ENCODE results near the gene DHDDS.

The DHDDS gene

DNA sequence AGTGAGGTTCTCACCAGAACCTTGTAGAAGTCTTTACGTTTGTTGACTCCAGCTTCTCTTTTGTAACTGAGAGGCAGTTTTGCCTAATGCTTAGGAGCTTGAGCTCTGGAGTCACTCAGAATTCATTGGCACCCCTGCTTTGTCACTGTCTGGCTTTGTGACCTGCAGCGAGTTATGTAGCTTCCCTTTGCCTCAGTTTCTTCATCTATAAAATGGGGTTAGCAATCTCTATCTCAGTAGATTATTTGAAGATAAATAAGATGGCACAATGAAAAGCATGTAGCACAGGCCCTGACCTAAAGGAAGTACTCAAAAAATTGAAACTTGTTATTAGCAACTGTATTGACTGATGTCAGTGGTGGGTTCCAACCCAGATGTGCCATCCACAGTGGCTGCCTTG is 8.1 kb downstream of the DHDDS start:
- no peaks in the 10 kb centered on the region for H3K4me1 ChIP-seq (ENCODE audit: control insufficient read depth, insufficient read depth, low read length)
- no peak overlapping the region for H3K27ac ChIP-seq (ENCODE audit: extremely low read depth, low read depth, low read length)
- ChIA-PET CTCF (interaction anchor here (2.9 kb wide), 1 partner anchor 23 kb away, joined by 17 read pairs; no protein-coding TSS in a partner anchor), POLR2A (no interaction called here)
- H3K36me3 ChIP-seq (ENCODE audit: control insufficient read depth in 2 of 2, insufficient read depth in 1 of 2, low read length in 2 of 2) = peaks cover 45 to 95% of the 10 kb centered on the region in 2 experiments
- H3K9me3 ChIP-seq (ENCODE audit: control insufficient read depth, insufficient read depth, low read depth, low read length) = no peaks in the 10 kb centered on the region
- TF ChIP-seq ZNF133 (tag by site-specific recombination; IDR thresholded peaks at IDR 0.05) (no peak), GLI2 (tag by site-specific recombination; IDR thresholded peaks at IDR 0.05; ENCODE audit: borderline replicate concordance, low read depth) (no peak), ZSCAN16 (tag by site-specific recombination; IDR thresholded peaks at IDR 0.05) (no peak), KLF7 (tag by site-specific recombination; IDR thresholded peaks at IDR 0.05; ENCODE audit: borderline replicate concordance) (no peak), BCL11B (tag by site-specific recombination; IDR thresholded peaks at IDR 0.05; ENCODE audit: low read depth) (no peak), ZNF366 (tag by site-specific recombination; conservative IDR thresholded peaks at IDR 0.05) (no peak), ATF2 (tag by site-specific recombination; IDR thresholded peaks at IDR 0.05; ENCODE audit: low read depth) (no peak), ZNF2 (tag by site-specific recombination; IDR thresholded peaks at IDR 0.05) (no peak), HOXA7 (CRISPR knock-in tag; IDR thresholded peaks at IDR 0.05; ENCODE audit: borderline replicate concordance) (no peak), ZBTB7A (tag by site-specific recombination; IDR thresholded peaks at IDR 0.05; ENCODE audit: low read depth) (no peak), ZNF48 (tag by site-specific recombination; IDR thresholded peaks at IDR 0.05) (no peak), ZNF354C (tag by site-specific recombination; IDR thresholded peaks at IDR 0.05; ENCODE audit: borderline replicate concordance, low read depth) (no peak), ZNF449 (tag by site-specific recombination; IDR thresholded peaks at IDR 0.05) (no peak), YY2 (tag by site-specific recombination; IDR thresholded peaks at IDR 0.05) (no peak), ZFP37 (tag by site-specific recombination; IDR thresholded peaks at IDR 0.05) (no peak), ZBTB6 (tag by site-specific recombination; IDR thresholded peaks at IDR 0.05) (no peak), ZNF548 (tag by site-specific recombination; IDR thresholded peaks at IDR 0.05) (no peak)
- TF ChIP-seq, protein P1, sequence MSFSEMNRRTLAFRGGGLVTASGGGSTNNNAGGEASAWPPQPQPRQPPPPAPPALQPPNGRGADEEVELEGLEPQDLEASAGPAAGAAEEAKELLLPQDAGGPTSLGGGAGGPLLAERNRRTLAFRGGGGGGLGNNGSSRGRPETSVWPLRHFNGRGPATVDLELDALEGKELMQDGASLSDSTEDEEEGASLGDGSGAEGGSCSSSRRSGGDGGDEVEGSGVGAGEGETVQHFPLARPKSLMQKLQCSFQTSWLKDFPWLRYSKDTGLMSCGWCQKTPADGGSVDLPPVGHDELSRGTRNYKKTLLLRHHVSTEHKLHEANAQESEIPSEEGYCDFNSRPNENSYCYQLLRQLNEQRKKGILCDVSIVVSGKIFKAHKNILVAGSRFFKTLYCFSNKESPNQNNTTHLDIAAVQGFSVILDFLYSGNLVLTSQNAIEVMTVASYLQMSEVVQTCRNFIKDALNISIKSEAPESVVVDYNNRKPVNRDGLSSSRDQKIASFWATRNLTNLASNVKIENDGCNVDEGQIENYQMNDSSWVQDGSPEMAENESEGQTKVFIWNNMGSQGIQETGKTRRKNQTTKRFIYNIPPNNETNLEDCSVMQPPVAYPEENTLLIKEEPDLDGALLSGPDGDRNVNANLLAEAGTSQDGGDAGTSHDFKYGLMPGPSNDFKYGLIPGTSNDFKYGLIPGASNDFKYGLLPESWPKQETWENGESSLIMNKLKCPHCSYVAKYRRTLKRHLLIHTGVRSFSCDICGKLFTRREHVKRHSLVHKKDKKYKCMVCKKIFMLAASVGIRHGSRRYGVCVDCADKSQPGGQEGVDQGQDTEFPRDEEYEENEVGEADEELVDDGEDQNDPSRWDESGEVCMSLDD (tag by site-specific recombination; IDR thresholded peaks at IDR 0.05) = no peak
- TF ChIP-seq, protein P2, sequence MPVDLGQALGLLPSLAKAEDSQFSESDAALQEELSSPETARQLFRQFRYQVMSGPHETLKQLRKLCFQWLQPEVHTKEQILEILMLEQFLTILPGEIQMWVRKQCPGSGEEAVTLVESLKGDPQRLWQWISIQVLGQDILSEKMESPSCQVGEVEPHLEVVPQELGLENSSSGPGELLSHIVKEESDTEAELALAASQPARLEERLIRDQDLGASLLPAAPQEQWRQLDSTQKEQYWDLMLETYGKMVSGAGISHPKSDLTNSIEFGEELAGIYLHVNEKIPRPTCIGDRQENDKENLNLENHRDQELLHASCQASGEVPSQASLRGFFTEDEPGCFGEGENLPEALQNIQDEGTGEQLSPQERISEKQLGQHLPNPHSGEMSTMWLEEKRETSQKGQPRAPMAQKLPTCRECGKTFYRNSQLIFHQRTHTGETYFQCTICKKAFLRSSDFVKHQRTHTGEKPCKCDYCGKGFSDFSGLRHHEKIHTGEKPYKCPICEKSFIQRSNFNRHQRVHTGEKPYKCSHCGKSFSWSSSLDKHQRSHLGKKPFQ (tag by site-specific recombination; IDR thresholded peaks at IDR 0.05) = no peak
- H3K4me3 ChIP-seq (ENCODE audit: low read depth, low read length) = no peak overlapping the region

Measured in HEK293 (cell line).